HG03354 (cell line): ENCODE data around the gene COL13A1.
A peak's percentile ranks its signal among the peaks of the same experiment; 100 is the strongest.

Experiments
- ATAC-seq: cut with Tn5 transposase; IDR thresholded peaks from one replicate; pipeline ENCODE4 v1.9.1; 2021; ENCODE audit warnings: mild to moderate bottlenecking; ENCODE audit not compliant: unreplicated experiment, poor library complexity, severe bottlenecking

The COL13A1 gene

DNA sequence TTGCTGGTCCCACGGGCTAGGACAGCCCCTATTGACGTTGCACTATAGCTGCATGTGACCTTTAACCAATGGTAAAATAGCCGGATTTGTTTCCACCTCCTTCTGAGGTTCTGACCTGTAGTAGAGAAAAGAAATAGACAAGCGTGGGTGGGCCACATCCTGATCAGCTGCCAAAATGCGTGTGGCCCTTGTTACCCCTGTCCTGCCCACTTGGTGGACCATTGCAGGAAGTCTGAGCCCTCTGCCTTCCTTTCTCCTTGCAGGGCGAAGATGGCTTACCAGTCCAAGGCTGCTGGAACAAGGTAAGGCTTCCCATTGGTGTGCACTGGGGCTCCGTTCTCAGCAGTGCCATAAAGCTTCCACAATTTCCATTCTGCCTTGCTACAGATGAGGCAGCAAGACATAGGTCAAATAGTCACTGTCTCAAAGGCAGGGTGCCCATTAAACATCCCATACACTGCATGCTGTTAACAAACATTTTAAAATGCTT, 155.1 kb downstream of the COL13A1 start:
- ATAC-seq, result no peak

DNA sequence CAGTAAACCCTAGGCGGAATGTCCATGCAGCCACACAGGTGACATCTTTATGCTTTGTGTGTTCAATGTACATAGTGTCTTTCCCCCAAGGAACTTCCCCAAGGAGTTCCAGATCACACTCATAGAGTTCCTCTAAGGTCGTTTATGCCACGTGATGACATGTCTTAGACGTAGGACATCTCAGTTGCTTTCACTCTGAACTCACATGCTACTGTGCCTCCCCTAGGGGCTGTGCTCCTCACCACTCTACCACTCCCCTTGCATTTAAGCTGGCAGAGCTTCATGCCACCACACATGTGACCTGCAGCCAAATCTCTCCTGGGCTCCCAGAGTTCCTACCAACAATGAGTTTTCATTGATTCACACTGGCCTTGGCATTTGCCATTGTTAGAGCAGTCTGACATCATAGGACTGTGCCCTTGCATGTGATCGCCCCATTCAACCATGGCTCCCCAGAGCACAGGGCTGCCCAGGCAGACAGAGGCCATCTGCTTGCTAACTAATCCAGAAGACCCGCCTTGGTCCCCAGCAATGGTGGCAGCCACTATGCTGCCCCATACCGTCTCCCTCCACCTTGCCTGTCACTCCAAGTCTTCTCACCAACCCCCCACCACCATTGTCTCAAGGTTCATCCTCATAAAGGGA, 155.7 kb downstream of the COL13A1 start:
- no peak for ATAC-seq

DNA sequence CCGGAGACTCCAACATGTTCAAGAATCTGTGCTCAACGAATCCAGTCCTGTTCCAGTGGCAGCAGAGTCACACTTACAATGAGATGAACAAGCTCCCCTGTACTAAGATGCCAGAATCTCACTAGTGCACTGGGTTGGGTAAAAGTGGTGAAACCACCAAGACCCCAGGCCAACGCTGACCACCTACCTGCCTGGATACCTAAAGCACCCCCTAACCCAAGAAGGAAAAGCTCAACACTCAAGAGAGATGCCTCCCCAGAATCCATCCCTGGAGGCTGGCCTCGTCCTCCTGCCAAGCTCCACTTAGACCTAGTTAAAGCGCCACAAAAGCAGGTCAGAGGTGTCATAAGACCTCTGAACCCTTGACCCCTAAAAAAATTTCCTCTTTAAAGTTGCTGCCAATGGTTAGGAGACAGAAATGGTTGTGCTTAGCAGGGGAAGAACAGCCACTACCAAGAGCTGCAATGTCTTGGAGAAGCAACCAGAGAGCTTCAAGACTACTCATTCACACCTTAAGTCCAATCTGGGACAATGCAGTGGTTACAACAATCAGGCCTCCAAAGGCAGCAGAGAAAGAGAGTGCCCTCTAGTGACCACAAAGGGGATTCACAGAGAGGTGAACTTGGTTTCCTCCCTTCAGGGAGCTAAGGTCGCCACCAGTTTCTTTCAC, 156.3 kb downstream of the COL13A1 start:
- ATAC-seq, result peak; percentile 52

DNA sequence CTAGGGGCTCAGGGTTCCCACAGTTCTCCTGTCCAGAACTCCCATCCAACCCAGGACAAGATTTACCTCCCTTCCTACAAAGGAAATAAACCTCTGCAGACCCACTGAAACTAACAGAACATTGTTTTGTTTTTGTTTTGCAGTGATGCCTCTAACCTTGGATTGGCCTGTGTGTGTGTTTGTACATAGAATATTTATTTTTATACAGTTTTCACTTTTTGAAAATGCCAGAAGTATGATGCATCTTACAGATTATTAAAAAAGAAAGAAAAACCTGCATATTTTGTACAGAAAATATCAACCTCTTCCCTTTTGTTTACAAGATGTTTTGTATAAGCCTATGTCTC, 156.8 kb downstream of the COL13A1 start:
- ATAC-seq, result no peak

DNA sequence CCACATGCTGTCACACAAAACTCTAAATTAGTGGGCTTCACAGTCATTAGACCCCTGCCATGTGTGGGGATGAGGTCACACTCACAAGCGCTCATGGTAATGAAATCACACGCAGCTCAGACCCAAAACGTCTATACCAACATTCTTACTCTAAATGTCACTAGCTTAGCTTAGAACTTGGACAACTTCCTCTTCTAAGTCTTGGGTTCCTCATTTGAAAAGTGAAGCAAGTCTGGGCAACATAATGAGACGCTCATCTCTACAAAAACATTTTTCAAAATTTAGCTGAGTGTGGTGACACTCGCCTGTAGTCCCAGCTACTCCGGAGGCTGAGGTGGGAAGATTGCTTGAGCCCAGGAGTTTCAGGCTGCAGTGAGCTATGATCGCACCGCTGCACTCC, 158.2 kb downstream of the COL13A1 start:
- ATAC-seq, result no peak

DNA sequence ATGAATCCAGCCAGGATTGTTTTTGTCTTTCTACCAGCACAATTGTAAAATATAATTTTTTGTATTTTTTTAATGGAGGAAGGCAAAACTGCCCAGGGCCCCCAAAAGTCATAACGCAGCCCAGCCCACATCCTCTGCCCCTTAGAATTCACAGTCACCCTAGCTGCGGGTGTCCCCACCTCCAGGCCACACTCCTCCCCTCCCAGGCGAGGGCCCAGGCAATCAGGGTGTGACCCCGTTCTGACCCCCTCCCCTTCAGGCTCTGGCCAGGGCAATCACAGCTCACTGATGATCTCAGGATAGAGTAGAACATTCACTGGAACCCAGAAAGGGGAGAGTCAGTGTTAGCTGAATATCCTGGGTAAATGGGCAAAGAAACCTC, 158.9 kb downstream of the COL13A1 start:
- no peak for ATAC-seq

DNA sequence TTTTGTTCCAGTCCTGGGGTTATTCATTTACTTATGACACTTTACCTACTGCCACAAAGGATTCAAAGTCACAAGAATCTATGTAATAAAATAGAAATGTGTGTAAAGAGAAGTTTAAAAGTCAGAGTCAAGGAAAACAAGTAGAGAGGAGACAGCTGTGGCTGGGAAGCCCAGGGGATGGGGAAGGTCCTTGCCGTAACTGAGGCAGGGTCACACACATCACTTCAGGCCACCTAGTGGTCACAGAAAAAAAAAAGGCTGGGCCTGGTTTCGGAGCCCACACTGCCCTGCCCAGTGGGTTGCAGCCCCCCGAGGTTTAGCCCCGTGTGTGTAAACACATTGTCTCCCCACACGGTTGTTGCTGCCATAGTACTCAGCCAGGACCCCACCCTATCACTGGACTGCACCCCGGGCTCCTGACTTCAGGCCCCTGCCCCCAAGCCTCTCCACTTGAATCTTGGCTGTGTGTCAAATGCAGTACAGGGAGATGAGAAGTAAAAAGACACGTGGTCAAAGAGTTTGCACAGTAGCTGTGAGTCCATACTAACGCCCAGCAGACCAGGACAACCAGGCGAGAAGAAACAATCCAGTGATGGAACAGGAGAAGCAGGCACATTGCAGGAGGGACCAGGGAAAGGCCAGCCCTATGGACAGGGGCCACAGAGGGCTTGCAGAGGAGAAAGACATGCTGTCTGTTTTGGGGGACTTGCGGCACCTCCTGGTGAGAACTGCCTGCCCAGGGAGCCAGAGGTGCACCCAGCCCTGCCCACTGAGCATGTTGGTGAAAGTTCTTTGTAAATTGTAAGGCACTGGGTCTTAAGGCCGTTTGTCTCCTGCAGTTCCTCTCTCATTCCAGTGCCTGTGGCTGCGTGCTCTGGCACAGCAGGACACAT, 159.5 kb downstream of the COL13A1 start:
- ATAC-seq, result no peak

DNA sequence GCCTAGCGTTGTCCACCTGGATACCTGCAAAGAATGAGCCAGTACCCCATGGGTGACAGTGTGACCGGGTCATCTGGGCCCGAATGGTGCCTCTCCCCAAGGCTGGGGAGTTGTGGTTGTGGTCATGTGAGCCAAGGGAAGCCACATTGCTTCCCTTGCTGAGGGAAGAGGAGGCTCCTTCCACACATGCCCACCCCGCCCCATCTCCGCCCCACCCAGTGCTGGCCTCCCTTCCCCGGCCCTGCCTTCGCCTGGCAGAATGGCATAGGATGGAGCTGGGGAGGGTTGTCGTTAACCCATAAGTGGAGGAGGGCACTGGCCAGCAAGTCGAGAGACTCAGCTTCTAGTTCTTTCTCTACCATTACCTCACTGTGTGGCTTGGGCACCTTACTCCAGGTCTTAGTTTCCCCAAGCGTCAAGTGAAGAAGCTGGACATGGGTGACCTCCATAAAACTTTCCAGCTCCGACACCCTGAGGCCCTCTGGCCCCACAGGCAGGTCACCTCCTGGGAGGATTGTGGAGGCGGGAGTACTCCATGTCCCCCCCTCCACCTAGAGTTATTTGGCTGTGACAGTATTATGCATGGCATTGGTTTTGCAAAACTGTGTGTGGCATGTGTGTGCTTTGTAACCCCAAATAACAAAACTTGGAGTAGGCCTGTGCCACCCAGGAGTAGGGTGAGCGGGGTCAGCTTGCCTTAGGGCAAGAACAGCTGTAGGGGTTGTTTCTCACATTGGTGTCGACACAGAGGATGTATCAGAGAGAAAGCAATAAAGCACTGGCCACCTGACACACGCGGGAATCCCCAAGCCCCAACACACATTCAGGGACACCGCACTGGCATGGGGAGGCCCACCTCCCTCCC, 160.4 kb downstream of the COL13A1 start:
- no peak for ATAC-seq

DNA sequence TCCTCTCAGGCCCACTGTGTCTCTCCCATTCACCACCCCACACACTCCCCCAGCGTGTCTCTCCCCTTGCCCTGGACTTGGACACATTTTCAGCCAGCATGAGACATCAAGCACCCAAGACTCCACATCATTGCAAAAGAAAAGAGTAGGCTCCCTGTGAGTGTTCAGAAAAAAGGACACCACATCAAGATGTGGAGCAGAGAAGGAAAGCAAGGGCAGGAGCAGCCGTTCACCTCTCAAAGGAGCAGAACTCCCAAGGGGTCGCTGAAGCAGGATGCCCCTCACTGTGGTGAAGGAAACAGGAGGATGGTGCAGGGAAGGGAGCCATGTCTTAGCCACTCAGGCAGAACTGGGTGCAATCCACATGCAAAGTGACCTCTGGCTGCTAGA, 161.0 kb downstream of the COL13A1 start:
- no peak for ATAC-seq

DNA sequence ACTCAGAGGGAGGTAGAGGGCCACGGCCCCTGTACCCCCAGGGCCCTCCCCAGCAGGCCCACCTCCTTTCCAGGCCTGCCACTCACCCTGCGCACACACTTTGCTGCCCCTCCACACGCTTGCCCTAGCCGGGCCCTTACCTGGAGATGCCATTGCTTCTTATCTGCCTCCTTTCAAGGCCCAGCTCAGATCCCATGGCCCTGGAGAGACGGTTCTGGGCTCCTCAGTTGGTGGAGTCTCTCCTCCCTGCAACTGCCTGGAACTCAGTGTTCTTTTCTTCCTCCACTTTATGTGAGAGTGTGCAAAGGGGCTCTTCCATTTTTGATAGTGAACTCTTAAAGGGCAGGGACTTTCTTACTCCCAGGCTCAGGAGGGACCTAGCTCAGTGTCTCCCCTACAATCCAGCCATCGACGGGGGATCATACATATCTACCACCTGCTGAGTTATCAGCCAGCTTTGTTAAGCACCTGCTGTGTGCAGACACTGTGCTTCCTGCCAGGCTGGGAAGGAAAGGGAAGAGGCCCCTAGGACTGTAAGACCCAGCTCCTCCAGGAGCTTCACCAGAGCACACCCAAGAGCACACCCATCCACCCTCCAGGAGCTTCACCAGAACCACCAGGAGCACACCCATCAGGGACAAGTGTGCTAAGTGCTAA, 161.6 kb downstream of the COL13A1 start:
- no peak for ATAC-seq

DNA sequence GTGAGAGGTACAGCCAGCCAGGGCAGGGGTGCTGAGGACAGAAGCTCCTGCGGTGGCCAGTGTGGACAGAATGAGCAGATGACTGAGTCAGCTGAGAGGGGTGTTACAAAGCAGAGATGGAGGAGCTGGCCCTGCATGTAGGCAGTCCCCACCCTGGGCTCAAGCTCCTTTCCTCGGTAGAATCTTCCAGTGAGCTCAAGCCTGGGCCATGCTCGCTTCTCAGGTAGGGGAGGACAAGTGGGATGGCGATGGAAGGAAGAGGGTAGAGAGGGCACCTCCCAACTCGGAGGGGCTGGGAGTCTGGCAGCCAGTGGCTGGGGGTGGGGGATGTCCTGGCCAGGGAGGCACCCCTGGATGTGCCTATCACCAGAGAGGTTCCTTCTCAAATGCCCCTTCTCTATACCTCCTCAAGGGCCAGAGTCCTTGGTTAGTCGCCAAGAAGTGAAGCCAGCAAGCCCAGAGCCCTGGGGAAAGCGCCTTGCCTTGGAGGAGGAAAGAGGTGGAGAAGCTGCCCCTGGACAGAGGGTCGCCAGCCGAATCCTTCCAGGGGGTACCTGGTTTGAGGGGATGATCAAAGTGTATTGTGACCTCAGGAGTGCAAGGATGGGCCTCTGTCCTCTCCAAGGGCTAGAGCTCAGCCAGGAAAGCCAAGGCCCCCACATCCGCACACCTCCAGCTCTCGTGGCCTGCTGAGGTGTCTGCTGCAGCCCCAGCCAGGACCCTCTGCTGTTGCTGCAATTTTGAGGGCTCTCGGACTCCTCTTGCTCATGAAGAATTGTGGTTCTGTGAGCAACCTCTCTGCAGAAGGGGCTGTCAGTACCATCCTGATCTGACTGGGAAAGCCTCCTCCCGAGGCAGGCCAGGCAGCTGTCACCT, 162.4 kb downstream of the COL13A1 start:
- no peak for ATAC-seq

DNA sequence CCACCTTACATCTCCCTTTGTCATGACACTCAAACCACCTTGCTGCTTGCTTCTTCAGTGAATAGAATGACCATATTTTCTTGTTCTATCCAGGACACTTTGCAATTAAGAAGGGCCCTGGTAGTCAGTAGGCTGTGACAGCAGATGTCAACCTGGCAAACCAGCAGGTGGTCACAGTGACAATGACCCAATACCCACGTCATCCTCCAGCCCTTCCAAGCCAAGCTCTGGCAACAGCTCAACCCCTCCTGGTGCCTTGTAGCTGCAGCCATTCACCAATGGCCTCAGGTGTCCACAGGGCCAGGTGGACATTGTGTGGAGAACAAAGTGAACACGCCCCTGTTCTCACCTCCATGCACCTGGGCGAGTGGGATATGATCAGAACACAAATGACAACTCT, 163.4 kb downstream of the COL13A1 start:
- no peak for ATAC-seq

DNA sequence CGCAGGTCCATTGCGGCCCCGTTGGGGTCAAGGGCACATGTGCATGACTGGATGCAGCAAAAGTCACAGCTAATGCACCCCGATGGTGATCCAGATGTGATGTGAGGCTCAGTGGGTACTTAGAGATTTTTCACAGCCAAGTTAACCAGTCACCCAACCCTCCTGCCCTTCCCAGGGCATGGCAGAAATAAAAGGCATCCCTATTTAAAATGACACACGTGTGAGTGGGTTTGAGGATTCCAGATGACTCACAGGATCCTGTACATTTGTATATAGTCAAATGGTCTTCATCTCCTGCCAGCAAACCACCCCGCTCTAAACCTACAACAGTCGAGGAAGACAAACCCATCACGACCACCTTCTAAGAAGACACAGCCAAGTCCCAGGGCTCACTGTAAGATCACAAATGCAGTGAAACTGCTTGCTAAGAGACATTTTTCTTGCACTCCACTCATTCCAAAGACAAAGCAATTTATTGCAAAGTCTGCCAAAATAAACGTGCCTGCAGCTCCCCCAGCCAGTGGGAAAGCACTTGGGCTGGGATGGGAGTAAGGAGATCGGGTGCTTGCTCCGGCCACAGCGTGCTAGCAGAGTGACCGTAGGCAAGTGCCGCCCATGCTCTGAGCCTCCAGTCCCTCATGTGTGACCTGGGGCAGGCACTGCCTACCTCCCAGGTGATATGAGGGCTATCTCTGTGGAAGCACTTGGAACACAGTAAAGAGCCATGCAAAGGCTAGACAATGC, 164.4 kb downstream of the COL13A1 start:
- ATAC-seq, result no peak

DNA sequence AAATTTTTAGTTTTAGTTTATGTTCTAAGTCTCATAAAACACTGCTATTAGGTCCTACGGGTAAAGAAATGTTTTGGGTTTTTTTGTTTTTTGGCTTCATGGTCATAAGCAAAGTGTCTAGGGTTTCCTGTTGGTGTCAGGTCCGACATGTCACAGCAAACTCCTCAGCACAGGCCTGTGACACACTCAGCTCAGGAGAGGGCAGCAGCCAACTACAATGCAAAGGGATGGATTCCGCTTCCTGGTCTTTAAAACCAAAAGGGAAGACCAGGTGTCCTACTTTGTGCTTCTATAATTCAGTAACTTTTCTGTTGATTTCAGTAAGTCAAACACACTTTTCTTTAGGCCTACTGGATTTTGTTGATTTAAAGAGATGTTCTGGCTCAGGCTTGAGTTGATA, 167.1 kb downstream of the COL13A1 start:
- ATAC-seq, result no peak

DNA sequence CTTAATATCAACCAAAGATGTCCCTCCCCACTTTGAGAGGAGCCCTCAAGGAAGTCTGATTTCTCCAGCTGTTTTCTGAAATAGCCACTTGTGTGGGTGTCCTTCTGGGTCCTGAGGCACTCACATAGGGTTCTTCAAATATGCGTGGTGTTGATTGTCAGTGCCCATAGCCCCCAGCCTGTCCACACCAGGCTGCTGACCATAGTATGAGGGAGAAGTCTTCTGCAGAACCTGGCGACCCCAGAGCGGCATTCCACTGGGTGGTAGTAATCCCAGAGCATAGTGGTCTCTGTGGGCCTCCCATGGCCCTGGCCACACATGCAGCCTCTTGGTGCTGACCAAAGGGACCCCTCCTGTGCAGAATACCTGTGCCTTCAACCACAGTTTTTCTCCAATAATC, 168.3 kb downstream of the COL13A1 start:
- no peak for ATAC-seq

DNA sequence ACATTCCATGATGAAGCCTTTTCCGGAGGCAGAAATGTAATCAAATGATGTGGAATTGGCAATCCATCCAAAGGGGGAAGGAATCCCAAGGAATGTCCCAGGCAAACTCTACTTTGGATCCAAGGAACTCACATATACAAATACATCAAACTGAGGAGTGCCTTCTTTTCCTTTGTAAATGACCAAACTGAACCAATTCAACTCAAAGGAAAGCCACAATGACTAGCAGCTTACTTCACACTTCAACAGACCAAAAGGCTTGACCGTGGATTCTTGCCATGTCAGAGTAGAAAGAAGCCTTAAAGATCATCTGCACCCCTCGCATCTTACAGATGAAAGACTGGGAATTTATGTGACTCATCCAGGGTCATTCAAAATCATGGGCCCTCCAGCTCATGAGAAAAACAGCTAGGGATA, 171.3 kb downstream of the COL13A1 start:
- ATAC-seq, result no peak

DNA sequence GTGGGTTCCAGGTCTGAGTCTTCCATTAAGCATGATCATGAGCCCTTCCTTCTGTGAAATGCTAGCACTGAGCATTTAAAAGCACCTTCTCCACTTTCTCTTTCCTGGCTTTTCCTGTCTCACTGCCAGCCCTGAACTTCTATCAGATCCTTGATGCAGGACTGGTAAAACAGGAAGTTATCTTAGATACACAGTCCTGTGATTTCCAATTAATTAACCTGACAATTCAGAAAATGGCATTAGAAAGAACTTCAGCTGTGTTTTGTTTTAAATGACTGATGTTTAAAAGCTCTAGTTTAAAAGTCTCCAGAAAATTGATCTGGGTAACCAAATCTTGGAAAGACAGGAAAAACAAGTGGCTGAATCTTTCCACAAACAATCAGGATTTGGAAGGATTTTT, 172.0 kb downstream of the COL13A1 start:
- no peak for ATAC-seq
